ENCODE results near the gene OPHN1.

- TF ChIP-seq, protein P1, sequence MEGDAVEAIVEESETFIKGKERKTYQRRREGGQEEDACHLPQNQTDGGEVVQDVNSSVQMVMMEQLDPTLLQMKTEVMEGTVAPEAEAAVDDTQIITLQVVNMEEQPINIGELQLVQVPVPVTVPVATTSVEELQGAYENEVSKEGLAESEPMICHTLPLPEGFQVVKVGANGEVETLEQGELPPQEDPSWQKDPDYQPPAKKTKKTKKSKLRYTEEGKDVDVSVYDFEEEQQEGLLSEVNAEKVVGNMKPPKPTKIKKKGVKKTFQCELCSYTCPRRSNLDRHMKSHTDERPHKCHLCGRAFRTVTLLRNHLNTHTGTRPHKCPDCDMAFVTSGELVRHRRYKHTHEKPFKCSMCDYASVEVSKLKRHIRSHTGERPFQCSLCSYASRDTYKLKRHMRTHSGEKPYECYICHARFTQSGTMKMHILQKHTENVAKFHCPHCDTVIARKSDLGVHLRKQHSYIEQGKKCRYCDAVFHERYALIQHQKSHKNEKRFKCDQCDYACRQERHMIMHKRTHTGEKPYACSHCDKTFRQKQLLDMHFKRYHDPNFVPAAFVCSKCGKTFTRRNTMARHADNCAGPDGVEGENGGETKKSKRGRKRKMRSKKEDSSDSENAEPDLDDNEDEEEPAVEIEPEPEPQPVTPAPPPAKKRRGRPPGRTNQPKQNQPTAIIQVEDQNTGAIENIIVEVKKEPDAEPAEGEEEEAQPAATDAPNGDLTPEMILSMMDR (IDR thresholded peaks at IDR 0.05; ENCODE audit: low read length) = no peak
- TF ChIP-seq EZH2 (optimal IDR thresholded peaks at IDR 0.05; ENCODE audit: low read depth, low read length) (no peak), EZH2phosphoT487 (IDR thresholded peaks at IDR 0.05; ENCODE audit: low read length) (no peak)
Observed at GRCh38 chrX:68114573-68115129, 318.6 kb downstream of the OPHN1 start.

All from MM.1S (cell line).